Stimulated activated CD4-positive, alpha-beta T cell treated with anti-CD3 and anti-CD28 coated beads, Interleukin-4, amount 100 ng/mL, for 4 hours (primary cell): Measurements from ENCODE around the gene PTPRK.
"Not testable (repeated sequence)": the region's sequence is repeated elsewhere in the genome, so short reads cannot be mapped to it uniquely, and the experiment has no call there.

ENCODE experiments used
- DNase-seq, 2 experiments: peaks; one replicate each; pipeline ENCODE4 v3.0.0-alpha.2; 2020

The PTPRK gene

DNA sequence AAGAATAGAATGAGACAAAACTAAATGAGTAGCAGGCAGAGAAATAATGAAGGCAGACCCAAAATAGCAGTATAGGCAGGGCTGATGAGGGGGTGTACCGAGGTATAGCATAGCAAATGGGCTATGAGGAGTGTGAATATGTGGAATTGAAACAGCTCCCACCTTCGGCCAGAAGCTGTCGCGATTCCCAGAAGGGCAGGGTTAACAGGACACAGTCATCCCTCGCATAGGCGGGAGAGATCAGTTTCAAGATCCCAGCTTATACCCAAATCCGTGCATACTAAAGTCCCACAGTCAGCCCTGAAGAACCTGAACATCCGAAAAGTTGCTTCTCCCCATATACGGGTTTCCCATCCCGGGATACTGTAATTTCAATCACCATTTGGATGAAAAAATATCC, 82.7 kb downstream of the PTPRK start:
- no peak for DNase-seq

DNA sequence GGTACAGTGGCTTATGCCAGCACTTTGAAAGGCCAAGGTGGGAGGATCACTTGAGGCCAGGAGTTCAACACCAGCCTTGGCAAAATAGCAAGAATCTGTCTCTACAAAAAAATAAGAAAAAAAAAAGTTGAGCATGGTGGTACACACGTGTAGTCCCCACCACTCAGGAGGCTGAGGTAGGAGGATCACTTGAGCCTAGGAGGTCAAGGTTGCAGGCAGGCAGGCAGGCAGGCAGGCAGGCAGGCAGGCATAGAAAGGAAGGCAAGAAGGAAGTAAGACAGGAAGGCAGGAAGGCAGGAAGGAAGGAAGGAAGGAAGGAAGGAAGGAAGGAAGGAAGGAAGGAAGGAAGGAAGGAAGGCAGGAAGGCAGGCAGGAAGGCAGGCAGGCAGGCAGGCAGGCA, 85.6 kb downstream of the PTPRK start:
- not testable (repeated sequence) for DNase-seq

DNA sequence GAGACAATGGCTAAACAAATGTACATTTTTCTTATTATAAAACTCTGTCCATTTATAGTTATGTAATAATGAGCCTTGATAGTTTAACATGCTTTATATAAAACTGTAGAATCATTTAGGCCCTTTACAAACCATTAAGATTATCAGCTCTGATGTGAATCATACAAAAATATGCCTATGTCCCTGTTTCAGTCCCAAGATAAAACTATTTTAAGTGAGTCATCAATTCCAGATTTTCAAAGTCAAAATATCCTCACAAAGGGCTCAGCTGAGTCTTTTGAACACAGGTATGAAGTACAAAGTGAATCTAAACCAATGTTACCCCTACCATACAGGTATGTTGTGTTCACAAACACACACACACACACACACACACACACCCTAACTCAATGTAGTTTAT, 88.0 kb downstream of the PTPRK start:
- DNase-seq = no peak

DNA sequence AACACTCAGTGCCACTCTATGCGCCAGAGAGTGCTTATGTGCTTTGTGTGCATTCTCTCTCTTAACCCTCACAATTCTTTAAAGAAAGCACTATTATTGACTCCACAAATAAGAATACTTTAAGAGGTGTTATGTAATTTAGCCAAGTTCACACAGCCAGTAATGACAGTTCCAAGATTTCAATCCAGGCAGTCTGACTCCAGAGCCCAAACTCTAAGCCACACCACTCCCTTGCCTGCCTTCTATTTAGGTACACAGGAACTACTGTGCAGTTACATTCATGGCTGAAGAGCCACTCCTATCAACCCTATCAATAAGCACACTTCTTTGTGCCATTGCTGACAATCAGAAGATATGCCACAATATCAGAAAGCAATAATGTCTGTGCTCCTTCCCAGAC, 93.3 kb downstream of the PTPRK start:
- no peak for DNase-seq

DNA sequence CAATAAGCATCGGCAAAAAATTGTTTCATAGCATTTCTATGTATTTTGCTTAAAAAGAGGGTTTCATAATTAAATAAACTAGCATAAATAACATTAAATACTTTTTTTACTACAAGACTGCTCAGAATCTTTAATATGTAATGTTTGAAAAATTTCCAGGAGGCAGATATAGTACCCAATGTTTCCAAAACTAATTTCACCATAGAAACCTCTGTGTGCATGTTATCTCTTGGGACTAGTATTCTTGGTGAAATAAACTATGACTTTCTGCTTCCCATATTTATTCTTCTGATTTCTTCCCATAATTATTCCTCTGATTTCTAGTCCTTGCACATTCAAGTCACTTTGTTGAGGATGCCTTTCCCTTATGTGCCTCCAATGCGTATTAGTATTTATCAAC, 94.5 kb downstream of the PTPRK start:
- no peak for DNase-seq

DNA sequence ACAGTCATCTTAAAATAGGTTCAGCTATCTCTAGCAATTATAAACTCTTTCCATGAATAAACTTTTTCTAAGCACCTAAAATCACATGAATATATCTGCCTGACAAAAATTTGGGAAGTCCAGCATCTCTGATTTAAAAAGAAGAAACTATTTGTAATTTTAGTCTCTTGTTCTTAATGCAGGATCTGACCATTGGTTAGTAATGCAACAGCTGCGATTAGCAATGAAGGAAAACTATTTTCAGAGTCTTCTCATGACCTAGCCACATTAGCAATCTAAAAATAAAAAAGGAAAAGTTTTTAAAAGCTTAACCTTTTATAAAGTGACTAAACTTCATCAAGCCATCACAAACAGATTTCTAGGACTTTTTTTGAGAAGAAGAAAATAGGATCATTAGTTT, 97.5 kb downstream of the PTPRK start:
- DNase-seq = no peak

DNA sequence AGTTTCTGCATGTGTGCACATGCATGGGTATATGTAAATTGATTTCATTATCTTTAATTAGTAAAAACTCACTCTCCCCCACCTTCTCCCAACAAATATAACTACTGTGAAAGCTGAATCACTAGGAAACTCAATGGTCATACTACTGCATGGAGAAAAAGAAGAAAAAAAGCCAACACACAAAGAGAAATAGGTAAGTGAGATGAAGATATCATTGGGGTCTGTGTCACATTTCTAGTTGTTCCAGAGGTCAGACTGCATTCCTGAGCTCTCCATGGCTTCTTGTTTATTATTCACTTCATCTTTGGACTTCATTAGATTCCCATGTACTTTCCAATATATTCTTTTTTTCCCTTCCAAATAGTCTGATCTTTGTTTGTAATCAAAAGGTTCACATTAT, 98.2 kb downstream of the PTPRK start:
- DNase-seq = no peak

DNA sequence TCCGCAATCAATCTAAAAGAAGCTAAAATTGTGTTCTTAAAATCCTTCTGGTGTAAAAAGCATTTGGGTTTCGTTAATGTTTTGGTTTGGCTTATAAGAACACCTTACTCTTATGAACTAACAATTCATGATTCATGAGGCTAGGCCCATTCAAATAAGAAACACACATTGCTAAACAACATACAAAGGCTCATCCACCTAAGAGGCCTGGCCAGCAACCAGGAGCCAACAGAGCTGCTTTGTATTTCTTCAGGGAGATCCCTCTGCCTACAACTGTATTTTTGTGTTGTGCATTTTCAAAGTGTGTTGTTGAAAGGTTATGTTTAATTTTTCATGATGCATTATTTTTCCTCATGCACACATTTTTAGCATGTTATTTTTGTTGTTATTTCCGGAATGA, 98.6 kb downstream of the PTPRK start:
- no peak for DNase-seq

DNA sequence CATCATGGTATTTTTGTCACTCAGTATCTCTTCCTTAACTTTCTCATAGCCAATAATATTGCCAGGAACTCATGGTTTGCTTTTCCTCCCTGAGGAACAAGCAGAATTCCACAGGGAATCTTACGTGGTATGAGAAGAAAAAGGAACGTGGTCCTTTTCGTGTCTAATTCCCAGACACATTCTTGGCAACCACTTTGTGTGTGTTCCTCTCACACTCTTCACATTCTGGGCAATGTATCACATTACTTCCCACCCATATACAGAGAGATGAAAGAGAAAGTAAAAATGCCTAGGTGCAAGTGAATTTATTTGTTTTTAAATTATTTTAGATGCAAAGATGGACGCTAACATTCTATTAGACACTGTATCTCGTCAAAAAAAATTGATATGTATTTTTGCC, 102.7 kb downstream of the PTPRK start:
- no peak for DNase-seq

DNA sequence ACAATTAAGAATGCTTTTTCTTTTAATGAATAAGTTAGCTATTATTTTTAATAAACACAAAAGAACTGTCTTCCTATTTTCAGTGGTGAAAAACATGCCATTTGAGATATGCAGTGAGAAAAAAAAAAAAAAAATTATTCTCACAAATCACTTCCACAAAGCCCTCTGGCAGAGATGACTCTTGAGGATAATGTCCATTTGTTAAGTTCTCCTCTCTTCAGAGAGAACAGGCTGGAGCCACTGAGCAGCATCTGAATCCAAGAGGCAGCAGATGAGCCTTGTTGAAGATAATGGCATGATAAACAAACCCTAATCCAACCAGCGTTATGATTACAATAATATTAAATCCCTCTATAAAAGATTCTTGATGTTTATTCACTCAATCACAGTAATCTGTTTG, 105.0 kb downstream of the PTPRK start:
- no peak for DNase-seq

DNA sequence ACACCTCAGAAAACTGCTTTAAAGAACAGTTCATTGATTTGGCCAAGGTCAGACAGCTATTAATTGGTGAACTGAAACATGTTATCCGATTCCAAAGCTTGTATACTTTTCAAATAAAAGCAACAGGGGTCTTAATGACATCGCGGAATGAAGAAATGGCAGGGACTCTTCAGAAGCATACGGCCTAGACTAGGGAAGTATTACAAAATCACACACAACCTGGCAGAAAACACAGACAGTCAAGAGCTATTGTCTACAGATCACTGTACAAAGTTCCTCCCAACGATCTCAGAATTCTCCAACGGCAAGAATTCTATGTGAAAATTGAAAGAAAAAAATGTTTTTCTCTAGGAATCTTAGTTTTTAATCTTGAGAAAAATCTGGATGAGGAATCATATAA, 105.5 kb downstream of the PTPRK start:
- no peak for DNase-seq

DNA sequence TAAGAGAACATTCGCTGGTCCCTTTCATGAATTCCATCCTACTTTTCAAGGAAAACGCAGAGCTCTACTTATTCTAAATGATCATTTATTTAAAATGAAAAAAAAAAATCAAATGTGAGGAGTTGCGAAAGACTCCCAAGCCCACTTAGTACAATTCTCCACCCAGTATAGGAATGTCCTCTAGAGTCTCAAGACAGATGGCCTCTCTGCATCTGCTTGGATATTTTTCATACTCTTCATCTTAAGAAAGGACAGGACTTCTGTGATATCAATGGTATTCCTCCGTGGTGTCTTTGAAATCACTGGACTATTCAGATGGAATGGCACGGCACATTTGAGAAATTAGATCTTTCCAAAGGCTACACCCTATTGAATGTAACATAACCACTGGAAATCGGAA, 107.1 kb downstream of the PTPRK start:
- DNase-seq = no peak

DNA sequence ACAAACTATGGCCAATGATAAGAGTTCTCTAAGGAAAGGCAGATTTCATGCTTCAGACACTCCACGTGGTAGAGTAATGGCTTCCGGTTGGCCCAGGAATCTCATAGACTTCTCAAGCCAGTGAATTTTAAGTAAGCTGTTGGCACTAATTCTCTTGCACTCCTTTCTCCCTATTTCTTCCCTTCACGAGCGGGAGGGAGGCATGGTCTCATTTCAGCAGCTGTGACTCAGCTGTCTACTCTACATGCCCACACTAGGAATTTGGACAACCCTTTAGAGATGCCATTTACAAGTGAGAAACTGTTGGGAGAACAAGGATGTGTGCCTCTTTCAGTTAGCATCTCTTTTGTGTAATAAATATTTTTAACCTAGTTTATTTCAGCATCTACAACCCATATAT, 107.7 kb downstream of the PTPRK start:
- DNase-seq = no peak

DNA sequence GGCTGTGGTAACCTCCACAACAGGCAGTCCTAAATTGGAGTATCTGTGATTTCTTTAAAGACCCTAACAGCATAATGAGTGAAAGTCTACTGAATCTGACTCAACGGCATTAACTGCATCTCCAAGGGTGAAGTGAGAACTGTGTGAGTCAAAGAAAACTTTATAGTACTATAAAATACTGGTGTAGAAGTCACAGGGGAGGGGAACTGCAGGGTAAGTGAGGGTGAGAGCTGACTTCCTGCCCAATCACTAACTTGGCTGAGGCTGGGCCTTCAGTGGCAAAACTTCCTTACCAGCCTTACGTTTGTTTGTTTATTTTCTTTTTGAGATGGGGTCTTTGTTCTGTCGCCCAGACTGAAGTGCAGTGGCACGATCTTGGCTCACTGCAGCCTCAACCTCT, 109.8 kb downstream of the PTPRK start:
- no peak for DNase-seq

DNA sequence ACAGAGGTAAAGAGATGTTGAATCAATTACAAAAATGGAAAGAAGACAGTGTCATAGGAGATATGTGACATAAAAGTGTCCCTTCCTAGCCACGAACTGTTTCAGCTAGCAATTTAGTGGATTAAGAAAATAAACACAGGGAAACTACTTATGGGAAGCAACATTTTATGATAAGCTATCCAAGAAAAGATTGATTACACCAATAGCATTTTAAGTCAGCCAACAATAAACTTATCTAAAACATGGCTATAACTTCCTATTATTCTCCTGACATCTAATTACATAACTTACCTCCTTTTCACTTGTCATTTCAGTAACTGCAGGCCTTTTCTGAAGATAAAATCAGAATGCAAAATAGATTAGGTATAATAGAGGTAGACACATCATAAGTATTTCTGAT, 111.4 kb downstream of the PTPRK start:
- no peak for DNase-seq

DNA sequence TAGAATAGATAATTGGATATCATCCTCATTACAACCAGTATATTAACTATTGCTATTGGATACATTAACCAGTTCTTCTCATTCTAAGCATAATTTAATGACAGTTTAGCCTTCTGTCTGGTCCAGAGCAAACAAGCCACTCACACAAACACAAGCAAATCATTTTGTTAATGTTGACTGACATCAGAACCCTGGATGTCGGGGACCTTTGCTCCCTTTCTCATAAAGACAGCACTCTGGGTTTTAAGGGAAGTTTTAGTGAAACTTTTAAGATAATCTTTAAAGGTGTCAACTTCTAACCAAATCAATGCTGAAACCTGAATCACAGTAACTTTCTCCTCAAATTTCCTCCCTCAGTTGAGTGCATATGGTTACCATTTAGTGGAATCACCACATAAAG, 113.9 kb downstream of the PTPRK start:
- no peak for DNase-seq

DNA sequence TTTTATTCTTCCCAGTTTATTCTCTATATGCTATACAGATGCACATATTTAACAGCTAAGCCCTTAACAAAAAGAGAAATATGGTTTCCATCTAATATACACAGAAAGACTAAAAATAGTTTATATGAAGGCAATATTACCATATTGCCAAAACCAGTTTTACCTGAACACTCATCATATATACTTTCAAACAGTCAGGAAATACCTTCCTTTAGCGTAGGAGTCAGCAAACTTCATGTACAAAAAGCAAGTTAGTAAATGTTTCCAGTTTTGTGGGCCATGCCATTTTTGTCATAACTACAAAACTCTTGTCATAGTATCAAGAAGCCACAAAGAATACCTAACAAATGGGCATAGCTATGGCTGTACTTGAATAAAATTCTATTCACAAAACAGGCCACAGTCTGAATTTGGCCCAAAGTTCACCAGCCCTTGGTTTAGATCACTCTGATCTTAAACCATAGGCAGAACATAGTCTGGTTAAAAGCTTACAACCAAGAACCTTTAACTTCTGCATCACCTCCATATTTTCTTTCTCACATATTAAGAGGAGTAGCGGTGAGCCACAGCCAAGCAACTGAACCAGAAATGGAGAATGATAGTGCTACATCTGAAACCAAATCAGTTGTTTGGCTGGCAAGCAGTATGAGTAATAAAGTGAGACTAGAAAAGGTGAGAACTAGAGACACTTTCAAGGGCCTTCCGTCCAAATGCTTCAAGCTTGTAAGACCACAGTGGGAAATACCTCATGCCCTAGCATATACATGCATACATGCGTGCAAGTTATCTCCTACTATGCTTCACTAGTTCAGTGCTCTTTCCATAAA, 116.6 kb downstream of the PTPRK start:
- no peak for DNase-seq

DNA sequence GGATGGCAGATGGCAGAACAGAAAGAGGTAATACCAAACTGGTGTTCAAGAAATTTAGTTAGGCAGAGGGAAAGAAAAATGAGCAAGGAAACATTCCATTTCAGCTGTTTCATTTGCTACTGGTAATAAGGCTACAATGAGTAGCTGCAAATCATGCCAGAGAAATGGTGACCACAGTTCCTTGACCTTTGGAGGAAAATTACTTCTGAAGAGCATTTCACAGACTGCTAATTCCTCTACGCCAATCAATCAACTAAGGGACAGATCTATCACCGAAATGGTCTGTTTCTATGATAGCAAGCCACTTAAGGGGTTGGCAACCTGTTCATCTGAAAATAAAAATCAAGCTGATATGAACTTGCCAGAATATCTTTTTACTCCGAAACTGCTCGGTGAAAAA, 119.5 kb downstream of the PTPRK start:
- no peak for DNase-seq

DNA sequence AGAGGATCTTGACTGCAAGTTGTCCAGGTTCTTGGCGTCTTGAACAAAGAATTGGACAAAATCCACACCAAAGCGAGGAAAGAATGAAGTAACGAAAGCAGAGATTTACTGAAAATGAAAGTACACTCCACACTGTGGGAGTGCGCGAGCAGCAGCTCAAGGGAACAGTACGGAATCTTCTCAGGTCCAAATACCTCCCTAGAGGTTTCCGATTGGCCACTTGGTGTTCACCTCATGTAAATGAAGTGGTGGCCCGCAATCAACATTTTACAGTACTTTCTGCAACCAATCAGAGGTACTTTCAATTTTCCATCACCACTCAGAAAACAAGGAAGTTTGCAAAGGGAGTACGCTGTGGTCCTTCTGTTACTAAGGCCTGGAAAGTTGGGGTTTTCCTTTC, 122.4 kb downstream of the PTPRK start:
- DNase-seq = no peak

DNA sequence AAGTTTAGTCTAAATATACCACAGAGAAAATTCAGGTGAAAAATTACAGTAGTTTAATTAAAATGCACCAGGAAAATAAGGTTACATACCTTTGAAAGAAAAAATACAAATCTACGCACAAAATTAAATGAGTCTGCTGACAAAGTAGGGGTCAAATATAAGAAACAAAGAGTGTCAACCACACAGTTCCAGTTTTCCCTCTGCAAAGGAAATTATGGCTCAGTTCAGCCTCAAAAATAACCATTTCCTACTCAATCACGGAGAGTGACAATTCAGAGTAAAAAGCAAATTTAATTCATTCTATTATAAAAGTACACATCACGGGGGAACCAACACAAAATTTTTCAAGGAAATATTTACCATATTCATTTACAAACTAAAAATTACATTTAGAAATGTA, 124.8 kb downstream of the PTPRK start:
- DNase-seq = no peak

DNA sequence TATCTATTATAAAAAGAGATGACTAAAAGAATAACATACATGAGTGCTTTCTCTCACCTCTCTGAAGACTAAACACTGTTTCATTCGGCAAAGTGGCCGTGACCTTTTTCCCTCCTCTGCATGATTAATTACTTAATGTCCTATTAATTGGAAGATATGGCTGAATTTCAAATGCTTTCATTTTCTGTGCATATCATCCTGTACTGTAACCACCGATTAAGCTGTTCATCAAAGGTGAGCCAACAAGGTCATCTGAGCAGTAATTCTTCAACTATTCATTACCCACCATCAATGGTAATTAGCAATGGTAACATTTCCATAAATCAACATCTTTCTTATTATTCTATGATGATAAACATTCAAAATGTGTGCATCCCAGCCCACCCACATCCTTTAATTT, 125.2 kb downstream of the PTPRK start:
- no peak for DNase-seq

DNA sequence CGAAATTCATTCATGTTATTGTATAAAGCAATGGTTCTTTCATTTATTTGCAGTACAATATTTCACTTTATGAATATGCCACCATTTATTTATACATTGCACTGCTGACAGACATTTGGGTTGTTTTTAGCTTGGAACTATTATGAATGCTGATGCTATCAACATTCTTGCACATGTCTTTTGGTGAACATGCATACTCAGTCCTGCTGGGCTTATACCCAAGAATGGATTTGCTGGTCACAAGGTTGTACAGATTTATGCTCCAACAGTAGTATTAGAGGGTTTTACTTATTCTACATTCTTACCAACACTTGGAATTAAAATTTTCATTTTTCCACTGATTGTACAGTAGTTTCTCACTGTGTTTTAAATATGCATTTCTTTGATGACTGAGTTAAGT, 126.2 kb downstream of the PTPRK start:
- no peak for DNase-seq

DNA sequence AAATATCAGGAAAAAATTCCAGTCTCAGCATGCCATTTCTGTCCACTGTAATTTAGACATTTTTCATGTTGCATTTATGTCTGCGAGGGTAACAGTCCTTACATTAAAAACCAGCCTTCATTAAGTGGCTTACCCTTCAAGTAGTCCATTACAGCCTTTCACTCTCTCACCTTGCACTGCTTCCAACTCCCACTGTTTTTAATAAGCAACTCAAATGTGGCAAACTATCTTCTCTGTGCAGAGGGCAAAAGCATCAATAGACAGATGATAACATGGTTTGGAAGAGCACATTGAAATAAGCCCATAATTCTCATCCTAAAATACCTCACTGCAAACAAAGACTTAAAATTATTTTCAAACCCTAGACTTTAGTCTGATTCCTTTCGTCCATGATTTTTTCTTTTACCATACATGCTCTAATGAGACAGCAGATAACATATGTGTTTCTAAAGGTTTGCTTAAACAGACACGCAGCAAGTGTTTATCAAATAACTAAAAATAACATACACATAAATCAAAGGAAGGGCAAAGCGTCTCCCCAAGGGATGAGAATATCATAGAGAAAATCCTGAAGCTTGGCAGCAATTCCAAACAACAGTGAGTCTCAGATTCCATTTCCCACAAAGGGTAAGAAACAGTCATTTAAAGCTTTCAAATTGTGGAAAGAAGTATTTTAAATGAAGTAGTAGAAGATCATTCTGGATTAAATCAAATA, 130.4 kb downstream of the PTPRK start:
- DNase-seq = no peak

DNA sequence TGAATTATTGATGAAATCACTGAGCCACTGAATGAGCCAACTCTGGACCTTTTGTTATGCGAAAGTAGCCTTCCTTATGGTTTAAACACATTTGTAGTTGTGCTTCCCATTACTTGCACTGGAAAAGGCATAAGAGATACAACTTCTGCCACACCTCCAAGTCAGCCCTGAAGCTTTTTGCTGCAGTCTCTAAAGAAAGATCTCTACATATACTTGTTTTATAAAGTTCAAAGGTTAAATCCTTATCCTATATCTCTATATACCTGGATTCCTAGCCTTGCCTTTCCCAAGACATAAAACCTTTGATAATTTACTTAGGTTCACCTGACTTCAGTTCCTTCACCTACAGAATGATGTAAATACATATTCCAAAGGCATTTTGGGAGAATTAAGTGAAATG, 132.0 kb downstream of the PTPRK start:
- no peak for DNase-seq

DNA sequence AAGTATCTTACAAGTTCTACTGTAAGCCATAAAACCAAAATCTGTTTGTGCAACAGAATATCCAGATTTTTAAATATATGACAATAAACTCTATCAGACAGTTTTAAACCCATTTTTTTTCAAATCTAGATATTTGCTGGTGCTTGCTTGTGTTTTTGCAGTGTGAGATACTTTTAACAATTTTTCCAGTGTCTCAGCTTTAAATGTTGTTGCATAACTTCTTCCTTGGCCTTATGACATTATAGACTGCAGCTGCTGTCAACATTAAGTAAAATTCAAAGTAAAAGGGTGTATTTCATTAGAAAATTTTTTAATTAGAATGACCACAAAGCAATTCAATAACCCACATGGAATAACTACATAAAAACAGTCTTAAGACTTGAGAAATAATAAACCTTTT, 139.5 kb downstream of the PTPRK start:
- no peak for DNase-seq
